GM23248 (cell line): Measurements from ENCODE around the gene TMEM164.
"Not testable (repeated sequence)": the region's sequence is repeated elsewhere in the genome, so short reads cannot be mapped to it uniquely, and the experiment has no call there.

Experiments
- EZH2 ChIP-seq: fragments of 200-600 bp; sonication (generic); IDR thresholded peaks from 2 replicates; pipeline ENCODE4 v1.6.1; 2018; ENCODE audit warnings: antibody characterized with exemption, mild to moderate bottlenecking; ENCODE audit not compliant: insufficient read depth, poor library complexity, severe bottlenecking
- EZH2phosphoT487 ChIP-seq: fragments of 200-600 bp; sonication (generic); IDR thresholded peaks from 2 replicates; pipeline ENCODE4 v1.6.1; 2018; ENCODE audit warnings: antibody characterized with exemption, moderate library complexity, mild to moderate bottlenecking, low read depth; ENCODE audit not compliant: insufficient read depth

GRCh38 chrX:110154328-110154727 lies 151.4 kb downstream of the TMEM164 start:
- not testable (repeated sequence) for TF ChIP-seq EZH2, EZH2phosphoT487
